Astrocyte (in vitro differentiated cells and primary cell): ENCODE measurements around the gene EXOC3L2.

Source experiments
- CTCF ChIP-seq: IDR thresholded peaks from 2 replicates; pipeline ENCODE4 v1.5.1; 2011; ENCODE audit warnings: low read depth, mild to moderate bottlenecking, inconsistent platforms, low read length, moderate library complexity; ENCODE audit not compliant: insufficient read depth
- EZH2 ChIP-seq: IDR thresholded peaks from 2 replicates; pipeline ENCODE4 v1.6.1; 2012; ENCODE audit warnings: mild to moderate bottlenecking, low read length, inconsistent platforms; ENCODE audit not compliant: insufficient read depth

- no peak for TF ChIP-seq CTCF
- TF ChIP-seq EZH2 = no peak
Observed at GRCh38 chr19:45234089-45234869, 10.9 kb downstream of the EXOC3L2 start.
